ENCODE results near the gene HS2ST1. TPM values are rescaled to one million over a fixed set of nuclear protein-coding genes. Genes with fewer than 3 reads are reported as not detected.

The HS2ST1 gene
- 28.3 and 32.4 TPM in 2 replicates for total RNA-seq

GRCh38 chr1:86914601-86914997 is at the start of gene HS2ST1:
Gene HS2ST1 (plus strand): TSS chr1:86914635.

GRCh38 chr1:86913896-86914600 is 387 bp upstream of the HS2ST1 start, which contains the start of gene SELENOF:
Gene SELENOF (minus strand): TSS chr1:86914126. CDS start chr1:86914111, 15 bp downstream.

Other genes starting within 250 kb of the HS2ST1 start
- 69.0 and 82.7 TPM in 2 replicates for gene SH3GLB1, start 210.1 kb upstream of the HS2ST1 start, total RNA-seq
- gene SELENOF, start 509 bp upstream of the HS2ST1 start, total RNA-seq: 270 and 298 TPM in 2 replicates